Activated CD8-positive, alpha-beta memory T cell treated with anti-CD3 and anti-CD28 coated beads, Interleukin-2, amount 50 U/mL, for 48 hours (primary cell): ENCODE data around the gene PRRC2B.
"Not testable (repeated sequence)": the region's sequence is repeated elsewhere in the genome, so short reads cannot be mapped to it uniquely, and the experiment has no call there.

Source experiments
- DNase-seq: peaks from one replicate; pipeline ENCODE4 v3.0.0-alpha.2; 2020

Gene PRRC2B

DNA sequence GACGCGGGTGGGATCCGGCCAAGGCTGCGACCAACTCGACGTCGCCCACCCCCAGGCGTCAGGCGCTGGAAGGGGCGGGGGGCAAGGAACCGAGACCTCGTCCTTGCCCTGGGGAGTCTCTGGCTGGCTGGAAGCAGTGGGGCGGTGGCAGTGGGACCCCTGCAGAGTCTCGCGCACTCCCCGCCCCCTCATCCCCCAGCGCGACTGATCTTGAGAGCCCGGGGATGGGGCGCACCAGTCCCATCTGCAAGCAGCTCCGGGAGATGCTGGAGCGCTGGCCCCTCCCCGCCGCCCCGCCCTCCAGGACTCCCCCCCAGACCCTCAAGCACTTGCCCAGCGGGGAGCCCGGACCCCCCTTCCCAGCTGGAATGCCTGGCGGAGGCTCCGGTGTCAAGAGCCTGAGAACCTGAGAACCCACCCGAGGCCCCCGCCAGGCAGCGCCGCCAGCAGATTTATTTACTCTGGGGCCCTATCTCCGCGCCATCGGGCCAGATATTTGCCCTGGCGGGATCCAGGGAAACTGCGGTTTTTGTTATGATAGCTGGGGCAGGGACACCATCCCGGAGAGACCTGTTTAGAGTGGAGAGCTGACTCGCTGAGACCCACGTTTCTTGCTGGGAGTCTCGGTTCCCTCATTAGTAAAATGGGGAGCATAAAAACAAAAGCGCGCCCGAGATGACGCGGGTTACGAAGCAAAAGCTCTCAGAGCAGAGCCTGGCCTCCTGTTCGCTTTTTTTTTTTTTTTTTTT is 152.6 kb downstream of the PRRC2B start:
- DNase-seq = no peak

DNA sequence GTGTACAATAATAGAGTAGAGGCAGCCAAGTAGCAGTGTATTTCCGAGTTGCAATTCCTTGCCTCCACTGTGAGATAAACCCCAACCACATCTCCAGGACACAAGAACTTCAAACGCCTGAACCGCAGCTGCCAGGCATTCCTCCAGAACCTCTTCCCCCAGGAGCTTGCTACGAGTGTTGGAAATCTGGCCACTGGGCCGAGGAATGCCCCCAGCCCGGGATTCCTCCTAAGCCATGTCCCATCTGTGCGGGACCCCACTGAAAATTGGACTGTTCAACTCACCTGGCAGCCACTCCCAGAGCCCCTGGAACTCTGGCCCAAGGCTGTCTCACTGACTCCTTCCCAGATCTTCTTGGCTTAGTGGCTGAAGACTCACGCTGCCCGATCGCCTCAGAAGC is 155.3 kb downstream of the PRRC2B start:
- not testable (repeated sequence) for DNase-seq
